ENCODE results near the gene PROSER3. TPM values are rescaled to one million over a fixed set of nuclear protein-coding genes. Genes with fewer than 3 reads are reported as not detected.

PROSER3 gene
- total RNA-seq, 4 donors from 2014 or later, result 10.1 to 17.1 (median 13.4) TPM

GRCh38 chr19:35816846-35817245 is 58.9 kb downstream of the PROSER3 start:
- Histone ChIP-seq H3K9me3 (no peaks in the 10 kb centered on the region), H3K4me3 (no peak overlapping the region), H3K36me3 (no peaks in the 10 kb centered on the region), H3K4me1 (no peaks in the 10 kb centered on the region), H3K27ac (no peak overlapping the region), H3K27me3 (peaks cover 67% of the 10 kb centered on the region)
- 75 to 85% methylated on average over 4 to 6 of the region's 9 CpGs for WGBS, 2 donors (ENCODE audit: low coverage in 1 of 2)
- no peak for TF ChIP-seq POLR2AphosphoS5 (IDR thresholded peaks at IDR 0.05)
- TF ChIP-seq POLR2A (IDR thresholded peaks at IDR 0.05), result no peak
- TF ChIP-seq EP300 (IDR thresholded peaks at IDR 0.05), result no peak
- no peak for TF ChIP-seq CTCF (IDR thresholded peaks at IDR 0.05)
- ATAC-seq, result no peak

GRCh38 chr19:35818445-35818844 is 60.5 kb downstream of the PROSER3 start:
- Histone ChIP-seq H3K27ac (no peak overlapping the region), H3K4me3 (no peak overlapping the region), H3K9me3 (no peaks in the 10 kb centered on the region), H3K36me3 (no peaks in the 10 kb centered on the region), H3K27me3 (peaks cover 67% of the 10 kb centered on the region), H3K4me1 (no peaks in the 10 kb centered on the region)
- WGBS, 2 donors (ENCODE audit: low coverage in 1 of 2), result 49 to 59% methylated on average over 3 of the region's 3 CpGs
- ATAC-seq, result no peak
- no peak for TF ChIP-seq CTCF (IDR thresholded peaks at IDR 0.05)
- no peak for TF ChIP-seq EP300 (IDR thresholded peaks at IDR 0.05)
- TF ChIP-seq POLR2A (IDR thresholded peaks at IDR 0.05), result no peak
- no peak for TF ChIP-seq POLR2AphosphoS5 (IDR thresholded peaks at IDR 0.05)

Other genes starting within 250 kb of the PROSER3 start
- 10 to 100 TPM in 2 of 4 donors, 1 to 10 TPM in 2; 5.6 to 20.0 (median 9.0) TPM for gene DMKN, start 244.5 kb upstream of the PROSER3 start, total RNA-seq
- gene SBSN, start 229.9 kb upstream of the PROSER3 start, total RNA-seq, result 10 to 100 TPM in 1 of 4 donors, 1 to 10 TPM in 2, not detected in 1; 1.0 to 13.4 (median 1.2) TPM
- gene GAPDHS, start 224.7 kb upstream of the PROSER3 start, total RNA-seq, result not detected
- 10 to 100 TPM; 60.0 to 82.6 (median 64.1) TPM for gene TMEM147, start 212.6 kb upstream of the PROSER3 start, total RNA-seq
- not detected for gene ATP4A, start 194.5 kb upstream of the PROSER3 start, total RNA-seq
- gene PMIS2, start 172.0 kb upstream of the PROSER3 start, total RNA-seq, result not detected
- gene HAUS5, start 145.4 kb upstream of the PROSER3 start, total RNA-seq, result 1 to 10 TPM; 3.9 to 8.7 (median 6.2) TPM
- 10 to 100 TPM; 66.1 to 98.0 (median 72.8) TPM for gene RBM42, start 129.1 kb upstream of the PROSER3 start, total RNA-seq
- not detected for gene ETV2, start 116.4 kb upstream of the PROSER3 start, total RNA-seq
- gene COX6B1, start 109.9 kb upstream of the PROSER3 start, total RNA-seq, result 100 to 1,000 TPM; 403 to 607 (median 414) TPM
- not detected for gene UPK1A, start 91.7 kb upstream of the PROSER3 start, total RNA-seq
- gene ZBTB32, start 53.6 kb upstream of the PROSER3 start, total RNA-seq, result under 1 TPM in 2 of 4 donors, not detected in 2; 0.31 TPM
- gene KMT2B, start 40.2 kb upstream of the PROSER3 start, total RNA-seq, result 10 to 100 TPM in 3 of 4 donors, 1 to 10 TPM in 1; 7.7 to 27.0 (median 17.5) TPM
- 10 to 100 TPM in 1 of 4 donors, 1 to 10 TPM in 3; 4.6 to 14.3 (median 6.7) TPM for gene IGFLR1, start 15.7 kb upstream of the PROSER3 start, total RNA-seq
- gene U2AF1L4, start 12.8 kb upstream of the PROSER3 start, total RNA-seq, result 10 to 100 TPM in 3 of 4 donors, 1 to 10 TPM in 1; 7.5 to 29.3 (median 23.7) TPM
- 10 to 100 TPM; 20.4 to 35.7 (median 29.5) TPM for gene PSENEN, start 12.5 kb upstream of the PROSER3 start, total RNA-seq
- gene LIN37, start 9.6 kb upstream of the PROSER3 start, total RNA-seq, result 10 to 100 TPM; 14.4 to 29.4 (median 18.7) TPM
- 100 to 1,000 TPM in 2 of 4 donors, 10 to 100 TPM in 2; 44.9 to 119 (median 96.6) TPM for gene HSPB6, start 1.1 kb upstream of the PROSER3 start, total RNA-seq
- gene ARHGAP33, start 17.4 kb downstream of the PROSER3 start, total RNA-seq, result 10 to 100 TPM in 1 of 4 donors, 1 to 10 TPM in 3; 3.1 to 22.6 (median 5.5) TPM
- not detected for gene PRODH2, start 54.7 kb downstream of the PROSER3 start, total RNA-seq
- gene NPHS1, start 94.3 kb downstream of the PROSER3 start, total RNA-seq, result not detected
- gene KIRREL2, start 98.7 kb downstream of the PROSER3 start, total RNA-seq, result not detected
- gene APLP1, start 110.4 kb downstream of the PROSER3 start, total RNA-seq, result 10 to 100 TPM in 1 of 4 donors, 1 to 10 TPM in 3; 4.7 to 10.0 (median 8.8) TPM
- 1 to 10 TPM; 2.8 to 9.5 (median 5.7) TPM for gene NFKBID, start 142.4 kb downstream of the PROSER3 start, total RNA-seq
- 1 to 10 TPM in 3 of 4 donors, not detected in 1; 1.8 to 3.1 (median 3.0) TPM for gene HCST, start 144.4 kb downstream of the PROSER3 start, total RNA-seq
- 100 to 1,000 TPM in 1 of 4 donors, 10 to 100 TPM in 2, 1 to 10 TPM in 1; 3.0 to 116 (median 45.3) TPM for gene TYROBP, start 150.1 kb downstream of the PROSER3 start, total RNA-seq
- gene LRFN3, start 178.2 kb downstream of the PROSER3 start, total RNA-seq, result 10 to 100 TPM in 2 of 4 donors, 1 to 10 TPM in 2; 6.7 to 18.5 (median 9.1) TPM
- gene SDHAF1, start 237.0 kb downstream of the PROSER3 start, total RNA-seq, result 10 to 100 TPM; 44.0 to 52.7 (median 49.8) TPM

Measured in gastroesophageal sphincter (tissue), 4 donors.